Panc1 (cell line): ENCODE results near the gene SHC4. TPM values are rescaled to one million over a fixed set of nuclear protein-coding genes. Genes with fewer than 3 reads are reported as not detected.

Experiments
- ATAC-seq: fragments of 200-7000 bp; cut with Tn5 transposase; 2 replicates; pipeline ENCODE4 v1.9.1; 2020; ENCODE audit warnings: mild to moderate bottlenecking, moderate library complexity
- BruUV-seq: library from RNA; stranded (reverse); fragments of 400-500 nt; replicated peaks from 2 replicates; lab custom pipeline; 2021; lab: Mats Ljungman, UMichigan
- CTCF ChIA-PET: fragments of 300-600 bp; sonication (Branson Sonifier 250); formaldehyde crosslinking; loops from one replicate; lab custom pipeline; 2022; ENCODE audit warnings: antibody characterized with exemption; lab: Charles Lee
- POLR2A ChIA-PET: fragments of 300-600 bp; sonication (Branson Sonifier 250); formaldehyde crosslinking; loops from one replicate; lab custom pipeline; 2022; ENCODE audit warnings: antibody characterized with exemption; lab: Charles Lee
- DNase-seq: peaks from one replicate; pipeline ENCODE4 v3.0.0-alpha.2; 2010; ENCODE audit warnings: low read depth, low spot score
- H3K27ac ChIP-seq: 2 replicates; pipeline ENCODE4 v1.5.1; 2011; ENCODE audit warnings: mild to moderate bottlenecking, low read length, inconsistent platforms
- H3K27me3 ChIP-seq: fragments of 200-500 bp; sonication (Bioruptor generic); 2 replicates; pipeline ENCODE4 v1.6.0; 2014; ENCODE audit warnings: low read length, inconsistent platforms; ENCODE audit not compliant: control insufficient read depth, insufficient read depth
- H3K36me3 ChIP-seq: fragments of 200-500 bp; sonication (Bioruptor generic); 2 replicates; pipeline ENCODE4 v1.5.1; 2014; ENCODE audit warnings: inconsistent platforms, mild to moderate bottlenecking, low read length, moderate library complexity; ENCODE audit not compliant: control insufficient read depth, insufficient read depth
- H3K4me1 ChIP-seq: 2 replicates; pipeline ENCODE4 v1.5.1; 2011; ENCODE audit warnings: inconsistent platforms, mild to moderate bottlenecking, low read length, moderate library complexity; ENCODE audit not compliant: control insufficient read depth, insufficient read depth
- H3K4me3 ChIP-seq, 2 experiments: 2 replicates each; pipeline ENCODE4 v1.5.1; 2011 to 2012; ENCODE audit warnings: low read depth in 2 of 2, low read length in 2 of 2, mild to moderate bottlenecking in 2 of 2, inconsistent platforms in 1 of 2, moderate library complexity in 1 of 2
- H3K9me3 ChIP-seq: fragments of 200-500 bp; sonication (Bioruptor generic); 2 replicates; pipeline ENCODE4 v1.5.1; 2014; ENCODE audit warnings: low read depth, mild to moderate bottlenecking, inconsistent platforms, low read length, moderate library complexity; ENCODE audit not compliant: control insufficient read depth, insufficient read depth
- POLR2AphosphoS5 ChIP-seq: IDR thresholded peaks from 2 replicates; pipeline ENCODE4 v1.6.1; 2012; ENCODE audit warnings: mild to moderate bottlenecking, low read depth, low read length, moderate library complexity
- SIN3A ChIP-seq: IDR thresholded peaks from 2 replicates; pipeline ENCODE4 v1.6.1; 2012; ENCODE audit warnings: low read depth, mild to moderate bottlenecking, low read length, moderate library complexity, borderline replicate concordance; ENCODE audit not compliant: insufficient read depth
- TCF7L2 ChIP-seq: IDR thresholded peaks from 2 replicates; pipeline ENCODE4 v1.6.1; 2011; ENCODE audit warnings: mild to moderate bottlenecking, low read depth, low read length, inconsistent platforms
- in situ Hi-C: cut with HindIII; loops from 2 replicates; pipeline ENCODE4 v1.10.0; 2016; ENCODE audit warnings: low sequenced_read_pairs, low pct_unique_long_range_greater_than_20kb
- intact Hi-C: fragments of 100-400 bp; cut with micrococcal nuclease; formaldehyde crosslinking; loops from one replicate; pipeline ENCODE4 v1.10.0; 2022; ENCODE audit not compliant: unreplicated experiment
- total RNA-seq: library from RNA; stranded (reverse); gene quantifications from one replicate; pipeline ENCODE4 v1.2.1, GENCODE V29; 2021; ENCODE audit not compliant: unreplicated experiment
- TF ChIP-seq, protein P1 (sequence below), 2 experiments: IDR thresholded peaks; 2 replicates each; pipeline ENCODE4 v1.6.1; 2011 to 2012; ENCODE audit warnings: low read depth in 2 of 2, control low read depth in 1 of 2, low read length in 1 of 2, mild to moderate bottlenecking in 1 of 2, moderate library complexity in 1 of 2; ENCODE audit not compliant: insufficient read depth in 1 of 2
- TF ChIP-seq, protein P2 (sequence below): fragments of 450-650 bp; IDR thresholded peaks from 2 replicates; pipeline ENCODE4 v1.5.1; 2017; ENCODE audit warnings: mild to moderate bottlenecking

SHC4 gene
- total RNA-seq, 1 experiment from 2014 or later: 0.10 TPM

DNA sequence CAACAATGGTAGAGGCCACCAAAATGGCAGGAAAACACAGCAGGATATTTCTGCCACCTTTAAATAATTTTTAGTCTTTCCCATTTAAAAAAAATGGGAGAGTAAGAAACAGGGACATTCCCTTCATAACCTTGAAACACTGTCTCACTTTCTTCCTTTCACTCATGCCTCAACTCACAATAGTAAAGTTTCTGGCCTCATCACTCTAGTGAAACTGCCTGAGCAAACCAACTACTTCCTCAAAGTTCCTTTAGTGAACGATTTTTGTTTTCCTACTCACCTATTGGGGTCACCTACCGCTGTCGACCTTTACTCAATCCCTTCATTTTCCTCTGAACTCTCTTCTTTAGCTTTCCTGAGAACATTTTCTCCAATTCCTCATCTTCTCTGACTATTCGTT lies 33.0 kb downstream of the SHC4 start:
- CTCF ChIA-PET: no interaction called here
- in situ Hi-C loops (no loop called here), intact Hi-C loops (no loop called here)
- no peaks in the 10 kb centered on the region; the same call in 1 of the 2 replicates for H3K27me3 ChIP-seq
- no peaks in the 10 kb centered on the region for H3K36me3 ChIP-seq
- H3K4me1 ChIP-seq: no peaks in the 10 kb centered on the region
- ATAC-seq (no peak), DNase-seq (no peak)
- BruUV-seq: no TSS peak
- POLR2A ChIA-PET: no interaction called here
- TF ChIP-seq TCF7L2: no peak
- TF ChIP-seq SIN3A: no peak
- no peak for TF ChIP-seq POLR2AphosphoS5
- TF ChIP-seq, protein P1, sequence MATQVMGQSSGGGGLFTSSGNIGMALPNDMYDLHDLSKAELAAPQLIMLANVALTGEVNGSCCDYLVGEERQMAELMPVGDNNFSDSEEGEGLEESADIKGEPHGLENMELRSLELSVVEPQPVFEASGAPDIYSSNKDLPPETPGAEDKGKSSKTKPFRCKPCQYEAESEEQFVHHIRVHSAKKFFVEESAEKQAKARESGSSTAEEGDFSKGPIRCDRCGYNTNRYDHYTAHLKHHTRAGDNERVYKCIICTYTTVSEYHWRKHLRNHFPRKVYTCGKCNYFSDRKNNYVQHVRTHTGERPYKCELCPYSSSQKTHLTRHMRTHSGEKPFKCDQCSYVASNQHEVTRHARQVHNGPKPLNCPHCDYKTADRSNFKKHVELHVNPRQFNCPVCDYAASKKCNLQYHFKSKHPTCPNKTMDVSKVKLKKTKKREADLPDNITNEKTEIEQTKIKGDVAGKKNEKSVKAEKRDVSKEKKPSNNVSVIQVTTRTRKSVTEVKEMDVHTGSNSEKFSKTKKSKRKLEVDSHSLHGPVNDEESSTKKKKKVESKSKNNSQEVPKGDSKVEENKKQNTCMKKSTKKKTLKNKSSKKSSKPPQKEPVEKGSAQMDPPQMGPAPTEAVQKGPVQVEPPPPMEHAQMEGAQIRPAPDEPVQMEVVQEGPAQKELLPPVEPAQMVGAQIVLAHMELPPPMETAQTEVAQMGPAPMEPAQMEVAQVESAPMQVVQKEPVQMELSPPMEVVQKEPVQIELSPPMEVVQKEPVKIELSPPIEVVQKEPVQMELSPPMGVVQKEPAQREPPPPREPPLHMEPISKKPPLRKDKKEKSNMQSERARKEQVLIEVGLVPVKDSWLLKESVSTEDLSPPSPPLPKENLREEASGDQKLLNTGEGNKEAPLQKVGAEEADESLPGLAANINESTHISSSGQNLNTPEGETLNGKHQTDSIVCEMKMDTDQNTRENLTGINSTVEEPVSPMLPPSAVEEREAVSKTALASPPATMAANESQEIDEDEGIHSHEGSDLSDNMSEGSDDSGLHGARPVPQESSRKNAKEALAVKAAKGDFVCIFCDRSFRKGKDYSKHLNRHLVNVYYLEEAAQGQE (IDR thresholded peaks at IDR 0.05; ENCODE audit: insufficient read depth in 1 of 2, low read depth in 2 of 2, low read length in 1 of 2): no peak
- TF ChIP-seq, protein P2, sequence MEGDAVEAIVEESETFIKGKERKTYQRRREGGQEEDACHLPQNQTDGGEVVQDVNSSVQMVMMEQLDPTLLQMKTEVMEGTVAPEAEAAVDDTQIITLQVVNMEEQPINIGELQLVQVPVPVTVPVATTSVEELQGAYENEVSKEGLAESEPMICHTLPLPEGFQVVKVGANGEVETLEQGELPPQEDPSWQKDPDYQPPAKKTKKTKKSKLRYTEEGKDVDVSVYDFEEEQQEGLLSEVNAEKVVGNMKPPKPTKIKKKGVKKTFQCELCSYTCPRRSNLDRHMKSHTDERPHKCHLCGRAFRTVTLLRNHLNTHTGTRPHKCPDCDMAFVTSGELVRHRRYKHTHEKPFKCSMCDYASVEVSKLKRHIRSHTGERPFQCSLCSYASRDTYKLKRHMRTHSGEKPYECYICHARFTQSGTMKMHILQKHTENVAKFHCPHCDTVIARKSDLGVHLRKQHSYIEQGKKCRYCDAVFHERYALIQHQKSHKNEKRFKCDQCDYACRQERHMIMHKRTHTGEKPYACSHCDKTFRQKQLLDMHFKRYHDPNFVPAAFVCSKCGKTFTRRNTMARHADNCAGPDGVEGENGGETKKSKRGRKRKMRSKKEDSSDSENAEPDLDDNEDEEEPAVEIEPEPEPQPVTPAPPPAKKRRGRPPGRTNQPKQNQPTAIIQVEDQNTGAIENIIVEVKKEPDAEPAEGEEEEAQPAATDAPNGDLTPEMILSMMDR: no peak
- no peaks in the 10 kb centered on the region for H3K9me3 ChIP-seq
- H3K4me3 ChIP-seq: no peak overlapping the region
- H3K27ac ChIP-seq: no peak overlapping the region

DNA sequence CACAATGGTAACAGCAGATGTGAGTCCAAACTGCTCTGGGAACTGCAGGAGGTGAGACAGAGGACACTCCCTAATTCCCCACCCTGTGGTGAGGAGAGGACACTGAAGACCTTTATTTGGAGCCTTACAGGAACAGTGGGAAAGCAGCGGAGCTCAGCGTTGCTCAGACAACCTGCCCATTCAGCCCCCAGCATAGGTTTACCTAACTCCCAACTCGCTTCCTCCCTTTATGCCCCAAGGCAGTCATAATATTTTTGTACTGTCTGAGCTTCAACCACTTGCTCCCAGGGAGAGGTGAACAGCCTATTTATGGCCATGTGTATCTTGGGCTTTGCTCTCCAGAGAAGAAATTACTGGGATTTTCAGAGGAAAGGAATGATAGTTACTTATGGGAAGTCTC lies 34.1 kb downstream of the SHC4 start:
- POLR2A ChIA-PET: no interaction called here
- Histone ChIP-seq H3K4me1 (no peaks in the 10 kb centered on the region), H3K27ac (no peak overlapping the region), H3K36me3 (no peaks in the 10 kb centered on the region), H3K4me3 (no peak overlapping the region), H3K9me3 (no peaks in the 10 kb centered on the region), H3K27me3 (no peaks in the 10 kb centered on the region; the same call in 1 of the 2 replicates)
- intact Hi-C loops (no loop called here), in situ Hi-C loops (no loop called here)
- no TSS peak for BruUV-seq
- CTCF ChIA-PET: no interaction called here
- TF ChIP-seq, protein P1 (IDR thresholded peaks at IDR 0.05; ENCODE audit: insufficient read depth in 1 of 2, low read depth in 2 of 2, low read length in 1 of 2): no peak
- TF ChIP-seq TCF7L2 (no peak), SIN3A (no peak), POLR2AphosphoS5 (no peak)
- TF ChIP-seq, protein P2: no peak
- no peak for ATAC-seq
- no peak for DNase-seq
